Epidermal melanocyte (primary cell): Measurements from ENCODE around the gene PROK2.

Experiments used
- DNase-seq: peaks from one replicate; pipeline ENCODE4 v3.0.0; 2011; ENCODE audit warnings: low spot score; ENCODE audit not compliant: insufficient read length

PROK2 gene

GRCh38 chr3:71784914-71785531, at the start of gene PROK2:
PROK2 (minus strand) TSS chr3:71785148; CDS start chr3:71785052, 96 bp downstream.
- DNase-seq, result no peak

GRCh38 chr3:71831599-71831998, 46.7 kb upstream of the PROK2 start:
- DNase-seq, result no peak

- no peak for DNase-seq
Measured at GRCh38 chr3:71825551-71826283, 40.8 kb upstream of the PROK2 start.

- DNase-seq, result no peak
Measured at GRCh38 chr3:71821116-71821515, 36.2 kb upstream of the PROK2 start.

- no peak for DNase-seq
Measured at GRCh38 chr3:71817262-71817661, 32.3 kb upstream of the PROK2 start.

- DNase-seq, result no peak
Measured at GRCh38 chr3:71816767-71817156, 31.8 kb upstream of the PROK2 start.

GRCh38 chr3:71815340-71816067, 30.6 kb upstream of the PROK2 start:
- no peak for DNase-seq

- DNase-seq, result no peak
Measured at GRCh38 chr3:71813704-71814103, 28.8 kb upstream of the PROK2 start.

GRCh38 chr3:71813073-71813472, 28.1 kb upstream of the PROK2 start:
- no peak for DNase-seq

- no peak for DNase-seq
Measured at GRCh38 chr3:71810056-71810455, 25.1 kb upstream of the PROK2 start.

GRCh38 chr3:71809321-71810026, 24.5 kb upstream of the PROK2 start:
- no peak for DNase-seq

GRCh38 chr3:71806736-71807135, 21.8 kb upstream of the PROK2 start:
- DNase-seq, result no peak

GRCh38 chr3:71805691-71806090, 20.7 kb upstream of the PROK2 start:
- DNase-seq, result no peak

GRCh38 chr3:71805199-71805598, 20.3 kb upstream of the PROK2 start:
- DNase-seq, result no peak

- no peak for DNase-seq
Measured at GRCh38 chr3:71803248-71803647, 18.3 kb upstream of the PROK2 start.

GRCh38 chr3:71801986-71802385, 17.0 kb upstream of the PROK2 start:
- no peak for DNase-seq

- no peak for DNase-seq
Measured at GRCh38 chr3:71800023-71800422, 15.1 kb upstream of the PROK2 start.

- no peak for DNase-seq
Measured at GRCh38 chr3:71797455-71797854, 12.5 kb upstream of the PROK2 start.

- DNase-seq, result no peak
Measured at GRCh38 chr3:71796290-71796689, 11.3 kb upstream of the PROK2 start.

- no peak for DNase-seq
Measured at GRCh38 chr3:71791634-71792033, 6.7 kb upstream of the PROK2 start.

GRCh38 chr3:71789922-71790321, 5.0 kb upstream of the PROK2 start:
- no peak for DNase-seq

GRCh38 chr3:71787851-71788405, 3.0 kb upstream of the PROK2 start:
- no peak for DNase-seq
